ENCODE results near the gene OR51M1. TPM values are rescaled to one million over a fixed set of nuclear protein-coding genes. Genes with fewer than 3 reads are reported as not detected.
"Not testable (repeated sequence)": the region's sequence is repeated elsewhere in the genome, so short reads cannot be mapped to it uniquely, and the experiment has no call there.

The OR51M1 gene
- total RNA-seq, 1 donor from 2014 or later: not detected

- H3K27me3 Mint-ChIP-seq (ENCODE audit: low read depth): peaks cover 4% of the 10 kb centered on the region
- no peak overlapping the region for H3K27ac Mint-ChIP-seq (ENCODE audit: unreplicated experiment)
- no peak for TF ChIP-seq CTCF (conservative IDR thresholded peaks at IDR 0.05)
- no peak overlapping the region for H3K4me3 Mint-ChIP-seq
- H3K36me3 Mint-ChIP-seq (ENCODE audit: low read depth): no peaks in the 10 kb centered on the region
- H3K9me3 Mint-ChIP-seq: peaks cover 3% of the 10 kb centered on the region
- no peaks in the 10 kb centered on the region for H3K4me1 Mint-ChIP-seq
- no peak for DNase-seq (ENCODE audit: low read depth, low spot score)
Observed at GRCh38 chr11:5363679-5364078, 19.9 kb upstream of the OR51M1 start.

- H3K27me3 Mint-ChIP-seq (ENCODE audit: low read depth): peaks cover 4% of the 10 kb centered on the region
- DNase-seq (ENCODE audit: low read depth, low spot score): no peak
- H3K4me3 Mint-ChIP-seq: no peak overlapping the region
- no peak for TF ChIP-seq CTCF (conservative IDR thresholded peaks at IDR 0.05)
- no peaks in the 10 kb centered on the region for H3K36me3 Mint-ChIP-seq (ENCODE audit: low read depth)
- H3K27ac Mint-ChIP-seq (ENCODE audit: unreplicated experiment): no peak overlapping the region
- H3K9me3 Mint-ChIP-seq: peaks cover 3% of the 10 kb centered on the region
- no peaks in the 10 kb centered on the region for H3K4me1 Mint-ChIP-seq
Observed at GRCh38 chr11:5364214-5364613, 19.4 kb upstream of the OR51M1 start.

- not testable (repeated sequence) for H3K9me3 Mint-ChIP-seq; H3K4me3 Mint-ChIP-seq; H3K27me3 Mint-ChIP-seq (ENCODE audit: low read depth); H3K27ac Mint-ChIP-seq (ENCODE audit: unreplicated experiment); H3K36me3 Mint-ChIP-seq (ENCODE audit: low read depth); DNase-seq (ENCODE audit: low read depth, low spot score); H3K4me1 Mint-ChIP-seq
- peak; percentile 23 for TF ChIP-seq CTCF (conservative IDR thresholded peaks at IDR 0.05)
Observed at GRCh38 chr11:5366365-5366764, 17.2 kb upstream of the OR51M1 start.

- no peaks in the 10 kb centered on the region for H3K36me3 Mint-ChIP-seq (ENCODE audit: low read depth)
- no peaks in the 10 kb centered on the region for H3K4me1 Mint-ChIP-seq
- H3K9me3 Mint-ChIP-seq: peaks cover under 1% of the 10 kb centered on the region
- TF ChIP-seq CTCF (conservative IDR thresholded peaks at IDR 0.05): no peak
- H3K4me3 Mint-ChIP-seq: no peak overlapping the region
- peaks cover 4% of the 10 kb centered on the region for H3K27me3 Mint-ChIP-seq (ENCODE audit: low read depth)
- DNase-seq (ENCODE audit: low read depth, low spot score): no peak
- H3K27ac Mint-ChIP-seq (ENCODE audit: unreplicated experiment): no peak overlapping the region
Observed at GRCh38 chr11:5366856-5367255, 16.8 kb upstream of the OR51M1 start.

- Mint-ChIP-seq H3K4me1 (no peaks in the 10 kb centered on the region), H3K9me3 (no peaks in the 10 kb centered on the region), H3K27ac (ENCODE audit: unreplicated experiment) (no peak overlapping the region), H3K4me3 (no peak overlapping the region), H3K27me3 (ENCODE audit: low read depth) (peaks cover 4% of the 10 kb centered on the region), H3K36me3 (ENCODE audit: low read depth) (no peaks in the 10 kb centered on the region)
- TF ChIP-seq CTCF (conservative IDR thresholded peaks at IDR 0.05): no peak
- no peak for DNase-seq (ENCODE audit: low read depth, low spot score)
Observed at GRCh38 chr11:5367448-5368074, 16.1 kb upstream of the OR51M1 start.

Data from neural crest cell (in vitro differentiated cells).